HG02759 (cell line): Measurements from ENCODE around the gene TRAF3IP1.
"Not testable (repeated sequence)": the region's sequence is repeated elsewhere in the genome, so short reads cannot be mapped to it uniquely, and the experiment has no call there.

ENCODE experiments used
- ATAC-seq: cut with Tn5 transposase; IDR thresholded peaks from one replicate; pipeline ENCODE4 v1.9.1; 2021; ENCODE audit warnings: mild to moderate bottlenecking, moderate library complexity; ENCODE audit not compliant: unreplicated experiment

TRAF3IP1 gene

GRCh38 chr2:238305965-238306671 is 14.2 kb upstream of the TRAF3IP1 start:
- no peak for ATAC-seq

- no peak for ATAC-seq
These were observed 13.7 kb upstream of the TRAF3IP1 start for GRCh38 chr2:238306672-238306998.

GRCh38 chr2:238308177-238308576 is 12.1 kb upstream of the TRAF3IP1 start:
- ATAC-seq: no peak

GRCh38 chr2:238310721-238311120 is 9.6 kb upstream of the TRAF3IP1 start:
- not testable (repeated sequence) for ATAC-seq

GRCh38 chr2:238313289-238313990 is 6.9 kb upstream of the TRAF3IP1 start:
- no peak for ATAC-seq

- no peak for ATAC-seq
These were observed 6.3 kb upstream of the TRAF3IP1 start for GRCh38 chr2:238313991-238314350.

- ATAC-seq: no peak
These were observed 5.7 kb upstream of the TRAF3IP1 start for GRCh38 chr2:238314576-238314975.

- no peak for ATAC-seq
These were observed 5.2 kb upstream of the TRAF3IP1 start for GRCh38 chr2:238315031-238315595.

GRCh38 chr2:238320648-238321281 is 447 bp downstream of the TRAF3IP1 start:
- peak; percentile 39 for ATAC-seq

- no peak for ATAC-seq
These were observed 1.1 kb downstream of the TRAF3IP1 start for GRCh38 chr2:238321467-238321866.

- ATAC-seq: no peak
These were observed 1.7 kb downstream of the TRAF3IP1 start for GRCh38 chr2:238322001-238322411.

GRCh38 chr2:238324248-238324647 is 3.9 kb downstream of the TRAF3IP1 start:
- not testable (repeated sequence) for ATAC-seq

GRCh38 chr2:238325694-238326093 is 5.4 kb downstream of the TRAF3IP1 start:
- no peak for ATAC-seq

- no peak for ATAC-seq
These were observed 6.6 kb downstream of the TRAF3IP1 start for GRCh38 chr2:238326801-238327365.

- ATAC-seq: no peak
These were observed 7.4 kb downstream of the TRAF3IP1 start for GRCh38 chr2:238327751-238328150.

- ATAC-seq: no peak
These were observed 10.1 kb downstream of the TRAF3IP1 start for GRCh38 chr2:238330391-238330790.

GRCh38 chr2:238331916-238332315 is 11.6 kb downstream of the TRAF3IP1 start:
- ATAC-seq: no peak

- no peak for ATAC-seq
These were observed 14.6 kb downstream of the TRAF3IP1 start for GRCh38 chr2:238334885-238335284.

GRCh38 chr2:238335591-238335990 is 15.3 kb downstream of the TRAF3IP1 start:
- not testable (repeated sequence) for ATAC-seq

- ATAC-seq: no peak
These were observed 15.8 kb downstream of the TRAF3IP1 start for GRCh38 chr2:238336151-238336550.

- ATAC-seq: no peak
These were observed 16.6 kb downstream of the TRAF3IP1 start for GRCh38 chr2:238336793-238337444.
